ENCODE measurements around the gene EFNA2.

Gene EFNA2

GRCh38 chr19:1283207-1283916 lies 2.3 kb upstream of the EFNA2 start:
- ATAC-seq, result no peak
- TF ChIP-seq CSDC2 (CRISPR knock-in tag; IDR thresholded peaks at IDR 0.05) (no peak), RARB (CRISPR knock-in tag; IDR thresholded peaks at IDR 0.05) (no peak), ARNTL (CRISPR knock-in tag; IDR thresholded peaks at IDR 0.05; ENCODE audit: borderline replicate concordance, low read depth) (no peak), TCF4 (CRISPR knock-in tag; IDR thresholded peaks at IDR 0.05; ENCODE audit: borderline replicate concordance) (no peak), SNAI2 (CRISPR knock-in tag; IDR thresholded peaks at IDR 0.05) (no peak), ZNF8 (CRISPR knock-in tag; IDR thresholded peaks at IDR 0.05) (no peak), ZC3H10 (CRISPR knock-in tag; IDR thresholded peaks at IDR 0.05) (no peak), TSHZ2 (CRISPR knock-in tag; IDR thresholded peaks at IDR 0.05) (no peak), ZFP3 (CRISPR knock-in tag; IDR thresholded peaks at IDR 0.05) (no peak), OSR1 (CRISPR knock-in tag; IDR thresholded peaks at IDR 0.05) (no peak), ZNF70 (CRISPR knock-in tag; IDR thresholded peaks at IDR 0.05) (no peak), TOX (CRISPR knock-in tag; IDR thresholded peaks at IDR 0.05; ENCODE audit: borderline replicate concordance) (no peak)
- TF ChIP-seq, protein P1, sequence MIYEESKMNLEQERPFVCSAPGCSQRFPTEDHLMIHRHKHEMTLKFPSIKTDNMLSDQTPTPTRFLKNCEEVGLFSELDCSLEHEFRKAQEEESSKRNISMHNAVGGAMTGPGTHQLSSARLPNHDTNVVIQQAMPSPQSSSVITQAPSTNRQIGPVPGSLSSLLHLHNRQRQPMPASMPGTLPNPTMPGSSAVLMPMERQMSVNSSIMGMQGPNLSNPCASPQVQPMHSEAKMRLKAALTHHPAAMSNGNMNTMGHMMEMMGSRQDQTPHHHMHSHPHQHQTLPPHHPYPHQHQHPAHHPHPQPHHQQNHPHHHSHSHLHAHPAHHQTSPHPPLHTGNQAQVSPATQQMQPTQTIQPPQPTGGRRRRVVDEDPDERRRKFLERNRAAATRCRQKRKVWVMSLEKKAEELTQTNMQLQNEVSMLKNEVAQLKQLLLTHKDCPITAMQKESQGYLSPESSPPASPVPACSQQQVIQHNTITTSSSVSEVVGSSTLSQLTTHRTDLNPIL (CRISPR knock-in tag; IDR thresholded peaks at IDR 0.05; ENCODE audit: low read depth), result no peak
- TF ChIP-seq, protein P2, sequence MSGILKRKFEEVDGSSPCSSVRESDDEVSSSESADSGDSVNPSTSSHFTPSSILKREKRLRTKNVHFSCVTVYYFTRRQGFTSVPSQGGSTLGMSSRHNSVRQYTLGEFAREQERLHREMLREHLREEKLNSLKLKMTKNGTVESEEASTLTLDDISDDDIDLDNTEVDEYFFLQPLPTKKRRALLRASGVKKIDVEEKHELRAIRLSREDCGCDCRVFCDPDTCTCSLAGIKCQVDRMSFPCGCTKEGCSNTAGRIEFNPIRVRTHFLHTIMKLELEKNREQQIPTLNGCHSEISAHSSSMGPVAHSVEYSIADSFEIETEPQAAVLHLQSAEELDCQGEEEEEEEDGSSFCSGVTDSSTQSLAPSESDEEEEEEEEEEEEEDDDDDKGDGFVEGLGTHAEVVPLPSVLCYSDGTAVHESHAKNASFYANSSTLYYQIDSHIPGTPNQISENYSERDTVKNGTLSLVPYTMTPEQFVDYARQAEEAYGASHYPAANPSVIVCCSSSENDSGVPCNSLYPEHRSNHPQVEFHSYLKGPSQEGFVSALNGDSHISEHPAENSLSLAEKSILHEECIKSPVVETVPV (CRISPR knock-in tag; IDR thresholded peaks at IDR 0.05), result no peak

DNA sequence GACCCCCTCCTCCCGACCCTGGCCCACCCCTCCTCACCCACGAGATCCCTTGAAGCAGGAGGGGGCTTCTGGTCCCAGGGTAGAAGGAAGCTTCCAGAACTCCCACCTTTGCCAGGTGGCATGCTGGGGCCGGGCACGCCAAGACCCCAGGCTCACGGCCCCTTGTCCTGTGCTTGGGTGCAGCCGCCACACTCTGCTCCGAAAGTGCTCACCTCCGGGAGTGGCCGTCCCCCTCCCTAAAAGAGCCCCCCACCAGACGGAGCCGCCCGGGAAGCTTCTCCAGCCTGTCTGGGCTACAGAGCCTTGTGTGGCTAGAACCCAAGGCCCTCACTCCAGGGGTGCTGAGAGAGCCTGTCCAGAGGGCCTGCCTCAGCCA lies 1.8 kb upstream of the EFNA2 start:
- ATAC-seq, result no peak
- no peak for TF ChIP-seq GLIS3 (CRISPR knock-in tag; IDR thresholded peaks at IDR 0.05)
- TF ChIP-seq, protein P1 (CRISPR knock-in tag; IDR thresholded peaks at IDR 0.05; ENCODE audit: low read depth), result no peak
- TF ChIP-seq ISL1 (CRISPR knock-in tag; IDR thresholded peaks at IDR 0.05), result no peak
- no peak for TF ChIP-seq ZNF8 (CRISPR knock-in tag; IDR thresholded peaks at IDR 0.05)
- TF ChIP-seq ARNTL (CRISPR knock-in tag; IDR thresholded peaks at IDR 0.05; ENCODE audit: borderline replicate concordance, low read depth), result no peak

DNA sequence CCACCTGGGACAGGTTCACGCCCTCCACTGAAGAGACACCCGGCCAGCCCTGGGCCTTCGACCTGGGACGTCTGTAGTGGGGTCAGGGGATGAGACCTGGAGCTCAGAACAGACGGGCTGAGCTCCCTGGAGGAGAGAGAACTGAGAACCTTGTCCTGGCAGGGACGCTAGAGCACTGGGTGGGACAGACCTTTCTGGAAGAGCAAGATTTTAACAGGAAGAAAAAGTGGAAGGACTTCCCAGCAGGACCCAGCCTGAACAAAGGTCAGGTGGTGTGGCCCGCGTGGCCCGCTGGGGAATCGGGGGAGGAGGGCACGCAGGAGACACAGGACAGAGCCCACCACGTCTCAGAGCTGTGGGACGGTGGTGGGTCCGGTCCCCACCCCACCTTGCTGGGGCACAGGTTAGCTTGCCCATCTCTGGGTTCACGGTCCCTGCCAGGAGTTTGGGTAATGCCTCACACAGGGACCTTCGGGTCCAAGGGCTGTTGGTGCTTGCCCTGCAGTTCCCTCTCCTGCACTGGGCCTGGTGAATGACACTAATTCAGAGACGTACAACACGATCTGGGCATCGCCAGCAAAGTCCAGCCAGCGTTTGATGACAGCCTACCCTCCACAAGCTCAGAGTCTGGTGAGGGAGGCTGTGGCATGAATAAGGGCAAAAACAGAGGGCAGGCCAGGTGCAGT lies 1.2 kb upstream of the EFNA2 start:
- TF ChIP-seq GLIS3 (CRISPR knock-in tag; IDR thresholded peaks at IDR 0.05), result no peak
- no peak for TF ChIP-seq TSHZ2 (CRISPR knock-in tag; IDR thresholded peaks at IDR 0.05)
- TF ChIP-seq, protein P2 (CRISPR knock-in tag; IDR thresholded peaks at IDR 0.05), result no peak
- TF ChIP-seq, protein P3, sequence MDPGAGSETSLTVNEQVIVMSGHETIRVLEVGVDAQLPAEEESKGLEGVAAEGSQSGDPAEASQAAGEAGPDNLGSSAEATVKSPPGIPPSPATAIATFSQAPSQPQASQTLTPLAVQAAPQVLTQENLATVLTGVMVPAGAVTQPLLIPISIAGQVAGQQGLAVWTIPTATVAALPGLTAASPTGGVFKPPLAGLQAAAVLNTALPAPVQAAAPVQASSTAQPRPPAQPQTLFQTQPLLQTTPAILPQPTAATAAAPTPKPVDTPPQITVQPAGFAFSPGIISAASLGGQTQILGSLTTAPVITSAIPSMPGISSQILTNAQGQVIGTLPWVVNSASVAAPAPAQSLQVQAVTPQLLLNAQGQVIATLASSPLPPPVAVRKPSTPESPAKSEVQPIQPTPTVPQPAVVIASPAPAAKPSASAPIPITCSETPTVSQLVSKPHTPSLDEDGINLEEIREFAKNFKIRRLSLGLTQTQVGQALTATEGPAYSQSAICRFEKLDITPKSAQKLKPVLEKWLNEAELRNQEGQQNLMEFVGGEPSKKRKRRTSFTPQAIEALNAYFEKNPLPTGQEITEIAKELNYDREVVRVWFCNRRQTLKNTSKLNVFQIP (CRISPR knock-in tag; IDR thresholded peaks at IDR 0.05; ENCODE audit: borderline replicate concordance, low read depth), result no peak
- TF ChIP-seq ESRRG (CRISPR knock-in tag; IDR thresholded peaks at IDR 0.05), result no peak
- no peak for TF ChIP-seq ZNF70 (CRISPR knock-in tag; IDR thresholded peaks at IDR 0.05)
- no peak for TF ChIP-seq OSR1 (CRISPR knock-in tag; IDR thresholded peaks at IDR 0.05)
- TF ChIP-seq TOX (CRISPR knock-in tag; IDR thresholded peaks at IDR 0.05; ENCODE audit: borderline replicate concordance), result no peak
- no peak for TF ChIP-seq ZNF565 (CRISPR knock-in tag; conservative IDR thresholded peaks at IDR 0.05; ENCODE audit: low read depth)
- no peak for ATAC-seq
